GM12873 (cell line): ENCODE results near the gene GTF3A.

Source experiments
- CTCF ChIP-seq: IDR thresholded peaks from 2 replicates; pipeline ENCODE4 v1.5.1; 2012; ENCODE audit warnings: low read depth, mild to moderate bottlenecking, moderate library complexity, low read length, control low read depth; ENCODE audit not compliant: insufficient read depth; ENCODE audit errors: missing control alignments

The GTF3A gene

GRCh38 chr13:27424246-27425157 is at the start of gene GTF3A:
Gene GTF3A, plus strand, starts transcription at chr13:27424619.
- TF ChIP-seq CTCF = no peak

- TF ChIP-seq CTCF = peak; percentile 77
Measured at GRCh38 chr13:27374650-27375049, 49.8 kb upstream of the GTF3A start.

GRCh38 chr13:27375686-27376326 is 48.6 kb upstream of the GTF3A start:
- peak; percentile 91 for TF ChIP-seq CTCF

- no peak for TF ChIP-seq CTCF
Measured at GRCh38 chr13:27379126-27379525, 45.3 kb upstream of the GTF3A start.

GRCh38 chr13:27379694-27380641 is 44.5 kb upstream of the GTF3A start:
- peak; percentile 74 for TF ChIP-seq CTCF

GRCh38 chr13:27381601-27382000 is 42.8 kb upstream of the GTF3A start:
- no peak for TF ChIP-seq CTCF
